Mucosa of gallbladder (tissue), 1 donor: ENCODE results near the gene CACNG5. TPM values are rescaled to one million over a fixed set of nuclear protein-coding genes. Genes with fewer than 3 reads are reported as not detected.
"Not testable (repeated sequence)": the region's sequence is repeated elsewhere in the genome, so short reads cannot be mapped to it uniquely, and the experiment has no call there.

Experiments used
- DNase-seq: peaks from one replicate; pipeline ENCODE4 v3.0.0-alpha.2; 2020; ENCODE audit warnings: low spot score
- total RNA-seq: library from RNA; stranded (reverse); gene quantifications from one replicate; pipeline ENCODE4 v1.2.1, GENCODE V29; 2021
- donor health status: DM: no; HTN: no; CAD: no.

Gene CACNG5
- total RNA-seq, 1 donor from 2014 or later = not detected

GRCh38 chr17:66849032-66849655, 14.2 kb downstream of the CACNG5 start:
- DNase-seq = no peak

GRCh38 chr17:66849851-66850580, 15.1 kb downstream of the CACNG5 start:
- DNase-seq = no peak

- no peak for DNase-seq
Measured at GRCh38 chr17:66850692-66851091, 15.8 kb downstream of the CACNG5 start.

GRCh38 chr17:66855204-66855603, 20.3 kb downstream of the CACNG5 start:
- DNase-seq = no peak

- DNase-seq = no peak
Measured at GRCh38 chr17:66858226-66859083, 23.5 kb downstream of the CACNG5 start.

GRCh38 chr17:66859353-66859752, 24.4 kb downstream of the CACNG5 start:
- no peak for DNase-seq

GRCh38 chr17:66860204-66860603, 25.3 kb downstream of the CACNG5 start:
- DNase-seq = no peak

- DNase-seq = no peak
Measured at GRCh38 chr17:66863820-66864219, 28.9 kb downstream of the CACNG5 start.

GRCh38 chr17:66865151-66865550, 30.2 kb downstream of the CACNG5 start:
- DNase-seq = no peak

- no peak for DNase-seq
Measured at GRCh38 chr17:66873962-66874361, 39.0 kb downstream of the CACNG5 start.

- no peak for DNase-seq
Measured at GRCh38 chr17:66884931-66885330, 50.0 kb downstream of the CACNG5 start.

- DNase-seq = no peak
Measured at GRCh38 chr17:66885417-66885816, 50.5 kb downstream of the CACNG5 start.

- DNase-seq = no peak
Measured at GRCh38 chr17:66889480-66890230, 54.7 kb downstream of the CACNG5 start.

GRCh38 chr17:66892246-66892645, 57.3 kb downstream of the CACNG5 start:
- DNase-seq = no peak

GRCh38 chr17:66893382-66893781, 58.5 kb downstream of the CACNG5 start:
- DNase-seq = no peak

GRCh38 chr17:66893863-66894262, 58.9 kb downstream of the CACNG5 start:
- DNase-seq = no peak

GRCh38 chr17:66897141-66897540, 62.2 kb downstream of the CACNG5 start:
- DNase-seq = no peak

GRCh38 chr17:66898536-66898935, 63.6 kb downstream of the CACNG5 start:
- DNase-seq = no peak

GRCh38 chr17:66900126-66901010, 65.5 kb downstream of the CACNG5 start:
- DNase-seq = no peak

GRCh38 chr17:66903296-66903695, 68.4 kb downstream of the CACNG5 start:
- DNase-seq = not testable (repeated sequence)

GRCh38 chr17:66903781-66904180, 68.9 kb downstream of the CACNG5 start:
- no peak for DNase-seq
